Endothelial cell of umbilical vein (primary cell): Measurements from ENCODE around the gene PAX5. TPM values are rescaled to one million over a fixed set of nuclear protein-coding genes. Genes with fewer than 3 reads are reported as not detected.

Experiments used
- BruUV-seq: library from RNA; stranded (reverse); fragments of 400-500 nt; replicated peaks from 2 replicates; lab custom pipeline; 2021; lab: Mats Ljungman, UMichigan
- CTCF ChIA-PET: fragments of 300-600, 350-600 bp; sonication (Branson Sonifier 250); formaldehyde crosslinking; loops from one replicate; lab custom pipeline; 2021; ENCODE audit warnings: antibody characterized with exemption, inconsistent platforms; lab: Charles Lee
- POLR2A ChIA-PET: fragments of 300-600, 350-600 bp; sonication (Branson Sonifier 250); formaldehyde crosslinking; loops from one replicate; lab custom pipeline; 2021; ENCODE audit warnings: antibody characterized with exemption, inconsistent platforms; lab: Charles Lee
- DNase-seq: peaks from one replicate; pipeline ENCODE4 v3.0.0-alpha.2; 2011; ENCODE audit warnings: low read depth, low spot score
- FAIRE-seq: peaks from 2 replicates; lab custom pipeline; 2011; peaks lifted over from hg19 to GRCh38; lab: Jason Lieb, UNC
- H2AFZ ChIP-seq: 2 replicates; pipeline ENCODE4 v1.6.0; 2012; ENCODE audit warnings: low read depth, low read length, control low read depth, inconsistent platforms
- H3K27ac ChIP-seq: 2 replicates; pipeline ENCODE4 v1.5.1; 2011; ENCODE audit warnings: low read depth, mild to moderate bottlenecking, control low read depth, low read length, moderate library complexity; ENCODE audit not compliant: insufficient read depth
- H3K27me3 ChIP-seq, 2 experiments: 2 replicates each; pipeline versions ENCODE4 v1.6.0 to v1.6.1; 2011; ENCODE audit warnings: low read length in 2 of 2, mixed read lengths in 1 of 2; ENCODE audit not compliant: control insufficient read depth in 2 of 2, insufficient read depth in 2 of 2
- H3K36me3 ChIP-seq, 2 experiments: 2 replicates in 1 of 2; 3 replicates in 1 of 2; pipeline ENCODE4 v1.5.1; 2011; ENCODE audit warnings: low read length in 2 of 2, mild to moderate bottlenecking in 1 of 2, moderate library complexity in 1 of 2; ENCODE audit not compliant: control insufficient read depth in 2 of 2, insufficient read depth in 2 of 2; ENCODE audit errors: extremely low read depth in 1 of 2
- H3K4me1 ChIP-seq: 3 replicates; pipeline ENCODE4 v1.5.1; 2011; ENCODE audit warnings: mild to moderate bottlenecking, low read length; ENCODE audit not compliant: control insufficient read depth, insufficient read depth; ENCODE audit errors: extremely low read depth
- H3K4me2 ChIP-seq: 2 replicates; pipeline ENCODE4 v1.6.1; 2011; ENCODE audit warnings: low read length, control low read depth, mixed read lengths; ENCODE audit not compliant: insufficient read depth
- H3K4me3 ChIP-seq, 3 experiments: fragments of 200-600 bp in 1 of 3; sonication (generic), shearing (Covaris generic) in 1 of 3; replicated peaks in 1 of 3; 2 replicates each; pipeline ENCODE4 v1.5.1; 2011 to 2016; ENCODE audit warnings: control low read depth in 3 of 3, low read length in 3 of 3, mild to moderate bottlenecking in 2 of 3, inconsistent platforms in 1 of 3, low read depth in 1 of 3, moderate library complexity in 1 of 3; ENCODE audit not compliant: insufficient read depth in 1 of 3
- H3K79me2 ChIP-seq: 2 replicates; pipeline ENCODE4 v1.6.0; 2012; ENCODE audit warnings: low read length, inconsistent platforms; ENCODE audit not compliant: control insufficient read depth, insufficient read depth
- H3K9ac ChIP-seq: replicated peaks from 2 replicates; pipeline ENCODE3; 2011; ENCODE audit warnings: low read length, control low read depth; ENCODE audit not compliant: insufficient read depth; ENCODE audit errors: extremely low read depth
- H3K9me1 ChIP-seq: replicated peaks from 3 replicates; pipeline ENCODE4 v1.6.0; 2011; ENCODE audit warnings: mild to moderate bottlenecking, low read length; ENCODE audit not compliant: control insufficient read depth, insufficient read depth; ENCODE audit errors: extremely low read depth
- H3K9me3 ChIP-seq: replicated peaks from 2 replicates; pipeline ENCODE4 v1.5.1; 2012; ENCODE audit warnings: low read length, inconsistent platforms; ENCODE audit not compliant: control insufficient read depth, insufficient read depth
- H4K20me1 ChIP-seq: replicated peaks from 2 replicates; pipeline ENCODE3; 2011; ENCODE audit warnings: mild to moderate bottlenecking, low read length; ENCODE audit not compliant: control insufficient read depth, insufficient read depth; ENCODE audit errors: extremely low read depth
- EZH2 ChIP-seq: IDR thresholded peaks from 2 replicates; pipeline ENCODE4 v1.6.1; 2012; ENCODE audit warnings: borderline replicate concordance, low read depth, mild to moderate bottlenecking, moderate library complexity, low read length, inconsistent platforms; ENCODE audit not compliant: severe bottlenecking
- FOS ChIP-seq: IDR thresholded peaks from 2 replicates; pipeline ENCODE4 v1.6.1; 2011; ENCODE audit warnings: mild to moderate bottlenecking, low read length, moderate library complexity, borderline replicate concordance; ENCODE audit not compliant: insufficient read depth
- GATA2 ChIP-seq: IDR thresholded peaks from 2 replicates; pipeline ENCODE4 v1.7.0; 2011; ENCODE audit warnings: low read depth, mild to moderate bottlenecking, moderate library complexity, mixed read lengths, low read length; ENCODE audit not compliant: insufficient read length, insufficient read depth
- JUN ChIP-seq: IDR thresholded peaks from 2 replicates; pipeline ENCODE4 v1.6.1; 2011; ENCODE audit warnings: borderline replicate concordance, low read depth; ENCODE audit not compliant: insufficient read length, insufficient read depth
- MYC ChIP-seq: IDR thresholded peaks from one replicate; pipeline ENCODE4 v1.6.1; 2011; ENCODE audit warnings: mild to moderate bottlenecking, low read depth, low read length
- POLR2A ChIP-seq: IDR thresholded peaks from 2 replicates; pipeline ENCODE4 v1.6.1; 2012; ENCODE audit warnings: low read depth, mild to moderate bottlenecking, control low read depth, low read length
- POLR2AphosphoS5 ChIP-seq: IDR thresholded peaks from 2 replicates; pipeline ENCODE4 v1.6.1; 2012; ENCODE audit warnings: low read depth, mild to moderate bottlenecking, control low read depth, low read length, moderate library complexity; ENCODE audit not compliant: insufficient read depth
- dilution Hi-C: fragments of 300-500 bp; cut with MboI; formaldehyde crosslinking; loops from one replicate; pipeline ENCODE4 v1.15.0; 2019; ENCODE audit warnings: low sequenced_read_pairs; ENCODE audit not compliant: extremely low pct_ligation_motif_present
- intact Hi-C: fragments of 100-400 bp; cut with micrococcal nuclease; formaldehyde crosslinking; loops from one replicate; pipeline ENCODE4 v1.10.0; 2022
- polyA plus RNA-seq, 4 experiments: library from polyadenylated mRNA; depleted of rRNA in 3 of 4; stranded (reverse) in 3 of 4; unstranded in 1 of 4; fragments of >200 nt; gene quantifications; 2 replicates each; pipeline versions ENCODE4 v1.2.1 to v1.2.3, GENCODE V29; 2011 to 2012; ENCODE audit warnings: missing spikeins in 1 of 4
- total RNA-seq: library from RNA; stranded (reverse); gene quantifications from 2 replicates; pipeline ENCODE4 v1.2.3, GENCODE V29; 2021
- TF ChIP-seq, protein P1 (sequence below): IDR thresholded peaks from 2 replicates; pipeline ENCODE4 v1.6.1; 2011; ENCODE audit not compliant: insufficient read depth, insufficient read length
- TF ChIP-seq, protein P2 (sequence below), 2 donors: IDR thresholded peaks; 1 replicate in 1 of 2; 2 replicates in 1 of 2; pipeline ENCODE4 v1.5.1; 2011; ENCODE audit warnings: low read length in 2 of 2, mild to moderate bottlenecking in 2 of 2, moderate library complexity in 2 of 2, control low read depth in 1 of 2, inconsistent platforms in 1 of 2, low read depth in 1 of 2; ENCODE audit not compliant: insufficient read depth in 1 of 2; ENCODE audit errors: extremely low read depth in 1 of 2

Gene PAX5
- total and polyA plus RNA-seq, 2 donors (not counting 3 experiments of a cell fraction or from before 2014, with no cell fraction given) = not detected

DNA sequence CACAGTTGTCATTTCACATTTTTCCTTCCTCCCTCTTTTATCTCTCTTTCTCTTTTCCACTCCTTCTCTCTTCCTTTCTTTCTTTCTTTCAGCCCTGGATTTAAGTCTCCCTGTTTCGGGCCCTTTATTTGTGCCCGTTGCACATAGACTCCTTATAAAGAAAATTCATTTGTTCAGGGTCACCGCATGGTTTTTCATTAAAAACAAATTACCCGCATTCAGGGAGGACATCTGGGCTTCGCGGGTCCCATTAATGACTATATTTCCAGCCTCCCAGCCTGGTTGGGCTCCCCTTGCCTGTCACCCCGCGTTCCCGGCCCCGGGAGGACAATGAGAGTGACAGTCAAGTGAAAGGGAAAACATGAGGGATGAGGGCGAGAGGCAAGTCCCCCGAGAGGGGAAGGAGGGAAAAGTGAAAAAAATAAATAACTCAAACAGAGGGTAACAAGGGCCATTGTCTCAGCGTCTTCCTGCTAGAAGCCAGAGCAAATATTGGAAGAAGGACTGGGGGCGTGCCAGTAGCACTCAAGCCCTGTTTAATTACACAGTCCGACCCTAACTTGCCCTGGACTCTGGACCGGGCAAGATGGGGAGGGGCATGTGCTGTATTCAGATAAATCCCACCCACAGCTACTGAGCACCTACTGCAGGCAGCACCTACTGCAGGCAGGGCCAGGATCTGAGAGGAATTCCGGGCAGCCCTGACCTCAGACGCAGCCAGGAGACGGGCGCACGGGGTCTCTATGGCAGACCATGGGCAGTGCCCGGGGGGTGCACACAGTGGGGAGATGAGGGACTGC, 166.2 kb downstream of the PAX5 start:
- no peak for DNase-seq
- no peak overlapping the region for H3K9ac ChIP-seq
- CTCF ChIA-PET = interaction anchor here (1.0 kb wide), 1 partner anchor 12 kb away, joined by 3 read pairs; no protein-coding TSS in a partner anchor
- H3K36me3 ChIP-seq = no peaks in the 10 kb centered on the region
- H3K9me1 ChIP-seq = no peaks in the 10 kb centered on the region
- no peak overlapping the region for H3K4me2 ChIP-seq
- no peaks in the 10 kb centered on the region for H3K4me1 ChIP-seq
- dilution Hi-C loops = no loop called here
- peaks cover 19 to 23% of the 10 kb centered on the region in 2 experiments for H3K27me3 ChIP-seq
- TF ChIP-seq JUN (no peak), FOS (no peak), GATA2 (no peak), EZH2 (no peak), POLR2AphosphoS5 (no peak), POLR2A (no peak), MYC (no peak)
- TF ChIP-seq, protein P1, sequence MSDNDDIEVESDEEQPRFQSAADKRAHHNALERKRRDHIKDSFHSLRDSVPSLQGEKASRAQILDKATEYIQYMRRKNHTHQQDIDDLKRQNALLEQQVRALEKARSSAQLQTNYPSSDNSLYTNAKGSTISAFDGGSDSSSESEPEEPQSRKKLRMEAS = no peak
- TF ChIP-seq, protein P2, sequence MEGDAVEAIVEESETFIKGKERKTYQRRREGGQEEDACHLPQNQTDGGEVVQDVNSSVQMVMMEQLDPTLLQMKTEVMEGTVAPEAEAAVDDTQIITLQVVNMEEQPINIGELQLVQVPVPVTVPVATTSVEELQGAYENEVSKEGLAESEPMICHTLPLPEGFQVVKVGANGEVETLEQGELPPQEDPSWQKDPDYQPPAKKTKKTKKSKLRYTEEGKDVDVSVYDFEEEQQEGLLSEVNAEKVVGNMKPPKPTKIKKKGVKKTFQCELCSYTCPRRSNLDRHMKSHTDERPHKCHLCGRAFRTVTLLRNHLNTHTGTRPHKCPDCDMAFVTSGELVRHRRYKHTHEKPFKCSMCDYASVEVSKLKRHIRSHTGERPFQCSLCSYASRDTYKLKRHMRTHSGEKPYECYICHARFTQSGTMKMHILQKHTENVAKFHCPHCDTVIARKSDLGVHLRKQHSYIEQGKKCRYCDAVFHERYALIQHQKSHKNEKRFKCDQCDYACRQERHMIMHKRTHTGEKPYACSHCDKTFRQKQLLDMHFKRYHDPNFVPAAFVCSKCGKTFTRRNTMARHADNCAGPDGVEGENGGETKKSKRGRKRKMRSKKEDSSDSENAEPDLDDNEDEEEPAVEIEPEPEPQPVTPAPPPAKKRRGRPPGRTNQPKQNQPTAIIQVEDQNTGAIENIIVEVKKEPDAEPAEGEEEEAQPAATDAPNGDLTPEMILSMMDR (IDR thresholded peaks at IDR 0.05; ENCODE audit: extremely low read depth in 1 of 2, insufficient read depth in 1 of 2, low read depth in 1 of 2, low read length in 2 of 2) = no peak
- no peaks in the 10 kb centered on the region for H3K9me3 ChIP-seq
- no peak overlapping the region for H3K27ac ChIP-seq
- no peak overlapping the region for H2AFZ ChIP-seq
- FAIRE-seq = no peak
- intact Hi-C loops = loop anchor here (10.0 kb wide), 1 partner anchor 233 kb away; no protein-coding TSS in a partner anchor
- H3K4me3 ChIP-seq = no peak overlapping the region
- no TSS peak for BruUV-seq
- POLR2A ChIA-PET = no interaction called here
- no peaks in the 10 kb centered on the region for H4K20me1 ChIP-seq
- no peaks in the 10 kb centered on the region for H3K79me2 ChIP-seq
